ENCODE results near the gene MEGF6.

MEGF6 gene, protein sequence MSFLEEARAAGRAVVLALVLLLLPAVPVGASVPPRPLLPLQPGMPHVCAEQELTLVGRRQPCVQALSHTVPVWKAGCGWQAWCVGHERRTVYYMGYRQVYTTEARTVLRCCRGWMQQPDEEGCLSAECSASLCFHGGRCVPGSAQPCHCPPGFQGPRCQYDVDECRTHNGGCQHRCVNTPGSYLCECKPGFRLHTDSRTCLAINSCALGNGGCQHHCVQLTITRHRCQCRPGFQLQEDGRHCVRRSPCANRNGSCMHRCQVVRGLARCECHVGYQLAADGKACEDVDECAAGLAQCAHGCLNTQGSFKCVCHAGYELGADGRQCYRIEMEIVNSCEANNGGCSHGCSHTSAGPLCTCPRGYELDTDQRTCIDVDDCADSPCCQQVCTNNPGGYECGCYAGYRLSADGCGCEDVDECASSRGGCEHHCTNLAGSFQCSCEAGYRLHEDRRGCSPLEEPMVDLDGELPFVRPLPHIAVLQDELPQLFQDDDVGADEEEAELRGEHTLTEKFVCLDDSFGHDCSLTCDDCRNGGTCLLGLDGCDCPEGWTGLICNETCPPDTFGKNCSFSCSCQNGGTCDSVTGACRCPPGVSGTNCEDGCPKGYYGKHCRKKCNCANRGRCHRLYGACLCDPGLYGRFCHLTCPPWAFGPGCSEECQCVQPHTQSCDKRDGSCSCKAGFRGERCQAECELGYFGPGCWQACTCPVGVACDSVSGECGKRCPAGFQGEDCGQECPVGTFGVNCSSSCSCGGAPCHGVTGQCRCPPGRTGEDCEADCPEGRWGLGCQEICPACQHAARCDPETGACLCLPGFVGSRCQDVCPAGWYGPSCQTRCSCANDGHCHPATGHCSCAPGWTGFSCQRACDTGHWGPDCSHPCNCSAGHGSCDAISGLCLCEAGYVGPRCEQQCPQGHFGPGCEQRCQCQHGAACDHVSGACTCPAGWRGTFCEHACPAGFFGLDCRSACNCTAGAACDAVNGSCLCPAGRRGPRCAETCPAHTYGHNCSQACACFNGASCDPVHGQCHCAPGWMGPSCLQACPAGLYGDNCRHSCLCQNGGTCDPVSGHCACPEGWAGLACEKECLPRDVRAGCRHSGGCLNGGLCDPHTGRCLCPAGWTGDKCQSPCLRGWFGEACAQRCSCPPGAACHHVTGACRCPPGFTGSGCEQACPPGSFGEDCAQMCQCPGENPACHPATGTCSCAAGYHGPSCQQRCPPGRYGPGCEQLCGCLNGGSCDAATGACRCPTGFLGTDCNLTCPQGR (N-terminal part only)

DNA sequence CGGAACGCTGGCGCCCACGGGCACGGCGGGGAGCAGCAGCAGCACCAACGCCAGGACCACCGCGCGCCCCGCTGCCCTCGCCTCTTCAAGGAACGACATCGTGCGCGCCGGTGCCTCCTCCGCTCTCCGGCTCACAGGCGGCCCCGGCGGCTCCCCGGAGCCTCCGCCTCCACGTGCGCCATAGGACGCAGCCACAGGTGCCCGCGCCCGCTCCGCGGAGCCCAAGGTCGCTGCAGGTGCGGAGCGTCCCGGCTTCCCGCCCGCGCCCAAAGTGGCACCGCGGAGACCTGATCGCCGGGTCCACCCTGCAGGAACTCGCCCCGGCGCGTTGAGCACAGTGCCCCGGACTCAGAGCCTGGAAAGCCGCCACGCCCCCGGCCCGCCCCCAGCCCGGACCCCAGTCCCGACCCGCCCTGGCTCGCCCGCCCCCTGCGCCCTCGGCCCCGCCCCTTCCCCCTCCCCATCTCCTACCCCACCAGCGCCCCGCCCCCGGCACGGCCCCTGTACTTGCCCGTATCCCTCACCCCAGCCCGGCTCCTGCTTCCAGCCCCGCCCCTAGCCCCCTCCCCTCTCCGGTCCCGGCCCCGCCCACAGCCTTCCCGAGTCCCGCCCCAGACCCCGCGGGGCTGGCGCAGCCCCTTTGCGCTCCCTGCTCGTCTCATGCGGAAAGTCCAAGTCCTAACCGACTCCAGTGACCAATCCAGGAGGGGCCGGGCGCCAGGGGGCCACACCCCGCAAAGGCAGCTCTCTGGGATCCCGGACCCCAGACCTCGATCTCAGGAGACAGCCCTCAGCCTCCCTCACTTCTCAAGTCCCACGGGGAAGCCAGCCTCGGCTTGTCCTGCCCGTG is at the start of gene MEGF6:
TSS of gene MEGF6 (minus strand) at position 339 of the 850 bp plus-strand sequence. CDS start at position 99, 240 bp downstream.
- TF ChIP-seq, protein P1, sequence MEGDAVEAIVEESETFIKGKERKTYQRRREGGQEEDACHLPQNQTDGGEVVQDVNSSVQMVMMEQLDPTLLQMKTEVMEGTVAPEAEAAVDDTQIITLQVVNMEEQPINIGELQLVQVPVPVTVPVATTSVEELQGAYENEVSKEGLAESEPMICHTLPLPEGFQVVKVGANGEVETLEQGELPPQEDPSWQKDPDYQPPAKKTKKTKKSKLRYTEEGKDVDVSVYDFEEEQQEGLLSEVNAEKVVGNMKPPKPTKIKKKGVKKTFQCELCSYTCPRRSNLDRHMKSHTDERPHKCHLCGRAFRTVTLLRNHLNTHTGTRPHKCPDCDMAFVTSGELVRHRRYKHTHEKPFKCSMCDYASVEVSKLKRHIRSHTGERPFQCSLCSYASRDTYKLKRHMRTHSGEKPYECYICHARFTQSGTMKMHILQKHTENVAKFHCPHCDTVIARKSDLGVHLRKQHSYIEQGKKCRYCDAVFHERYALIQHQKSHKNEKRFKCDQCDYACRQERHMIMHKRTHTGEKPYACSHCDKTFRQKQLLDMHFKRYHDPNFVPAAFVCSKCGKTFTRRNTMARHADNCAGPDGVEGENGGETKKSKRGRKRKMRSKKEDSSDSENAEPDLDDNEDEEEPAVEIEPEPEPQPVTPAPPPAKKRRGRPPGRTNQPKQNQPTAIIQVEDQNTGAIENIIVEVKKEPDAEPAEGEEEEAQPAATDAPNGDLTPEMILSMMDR (IDR thresholded peaks at IDR 0.05; ENCODE audit: low read depth, low read length, missing control alignments): no peak
- H3K4me3 ChIP-seq (replicated peaks; ENCODE audit: low read depth, low read length): peak within 1 kb of the TSS; percentile 42
- no peak for DNase-seq (ENCODE audit: extremely low read depth, low read depth)

DNA sequence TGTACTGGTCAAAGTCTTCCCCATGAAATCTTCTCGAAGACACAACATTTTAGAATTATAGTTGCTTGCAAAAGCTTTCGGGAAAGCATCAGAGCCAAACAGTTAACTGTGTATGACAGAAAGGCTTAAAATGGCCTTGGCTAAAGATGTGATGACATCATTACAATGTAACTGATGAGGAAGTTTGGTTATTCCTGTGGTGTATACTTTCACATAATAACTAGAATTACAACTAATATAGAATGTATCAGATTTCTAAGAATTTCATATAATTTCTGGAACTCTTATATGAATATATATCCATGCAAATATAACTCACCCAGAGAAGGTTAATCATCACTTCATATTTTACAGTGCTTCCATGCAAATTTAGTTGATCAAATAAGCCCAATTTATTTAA is 49.4 kb upstream of the MEGF6 start:
- H3K4me3 ChIP-seq (replicated peaks; ENCODE audit: low read depth, low read length): no peak overlapping the region
- TF ChIP-seq, protein P1 (IDR thresholded peaks at IDR 0.05; ENCODE audit: low read depth, low read length, missing control alignments): no peak
- DNase-seq (ENCODE audit: extremely low read depth, low read depth): no peak

DNA sequence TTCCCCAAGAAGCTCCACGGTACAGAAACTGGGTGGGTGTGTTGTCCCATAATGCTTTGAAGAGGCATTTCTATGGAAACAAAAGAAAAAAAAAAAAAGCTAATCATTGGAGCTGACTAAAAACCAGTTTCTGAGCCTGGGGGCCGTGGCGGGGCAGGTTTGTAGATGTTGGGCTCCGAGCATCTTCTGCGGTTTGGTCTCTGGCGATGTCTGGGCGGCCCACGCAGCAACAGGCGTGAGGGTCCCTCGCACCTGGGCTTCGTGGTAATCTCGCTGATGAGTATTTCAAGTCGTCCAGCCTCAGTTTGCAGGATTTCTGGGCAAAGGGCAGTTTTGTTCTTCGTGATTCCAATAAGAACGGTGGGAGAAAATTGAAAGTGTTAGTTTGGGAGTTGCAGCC is 47.8 kb upstream of the MEGF6 start:
- DNase-seq (ENCODE audit: extremely low read depth, low read depth): no peak
- TF ChIP-seq, protein P1 (IDR thresholded peaks at IDR 0.05; ENCODE audit: low read depth, low read length, missing control alignments): no peak
- no peak overlapping the region for H3K4me3 ChIP-seq (replicated peaks; ENCODE audit: low read depth, low read length)

DNA sequence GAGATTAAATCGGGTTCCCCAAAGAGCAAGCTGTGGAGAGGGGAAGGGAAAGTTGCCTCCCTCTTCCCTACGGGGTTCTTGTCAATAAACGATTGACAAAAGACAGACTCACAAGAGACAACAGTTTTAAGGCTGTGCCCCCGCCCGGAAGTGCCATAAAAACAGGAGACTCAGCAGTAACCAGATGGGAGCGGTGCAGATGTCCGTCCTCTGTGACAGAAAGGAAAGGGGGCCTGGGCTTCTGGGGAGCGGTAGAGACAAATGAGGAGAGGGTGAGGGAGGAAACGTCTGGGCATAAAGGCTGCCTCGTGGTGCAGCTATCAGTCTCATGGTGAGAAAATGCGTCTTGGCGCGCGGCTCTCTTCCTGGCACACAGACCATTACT is 46.9 kb upstream of the MEGF6 start:
- H3K4me3 ChIP-seq (replicated peaks; ENCODE audit: low read depth, low read length): no peak overlapping the region
- TF ChIP-seq, protein P1 (IDR thresholded peaks at IDR 0.05; ENCODE audit: low read depth, low read length, missing control alignments): no peak
- no peak for DNase-seq (ENCODE audit: extremely low read depth, low read depth)

- H3K4me3 ChIP-seq (replicated peaks; ENCODE audit: low read depth, low read length): no peak overlapping the region
- DNase-seq (ENCODE audit: extremely low read depth, low read depth): no peak
These were observed 46.4 kb upstream of the MEGF6 start for GRCh38 chr1:3657578-3658230.

More at GRCh38 chr1:3657578-3658230, 46.4 kb upstream of the MEGF6 start:
- TF ChIP-seq, protein P1 (IDR thresholded peaks at IDR 0.05; ENCODE audit: low read depth, low read length, missing control alignments): no peak

All from HFF-Myc (cell line).